GM21515 (cell line): ENCODE data around the gene TMEM31.
"Not testable (repeated sequence)": the region's sequence is repeated elsewhere in the genome, so short reads cannot be mapped to it uniquely, and the experiment has no call there.

Experiments
- ATAC-seq: cut with Tn5 transposase; IDR thresholded peaks from one replicate; pipeline ENCODE4 v1.9.1; 2021; ENCODE audit not compliant: unreplicated experiment

Gene TMEM31

DNA sequence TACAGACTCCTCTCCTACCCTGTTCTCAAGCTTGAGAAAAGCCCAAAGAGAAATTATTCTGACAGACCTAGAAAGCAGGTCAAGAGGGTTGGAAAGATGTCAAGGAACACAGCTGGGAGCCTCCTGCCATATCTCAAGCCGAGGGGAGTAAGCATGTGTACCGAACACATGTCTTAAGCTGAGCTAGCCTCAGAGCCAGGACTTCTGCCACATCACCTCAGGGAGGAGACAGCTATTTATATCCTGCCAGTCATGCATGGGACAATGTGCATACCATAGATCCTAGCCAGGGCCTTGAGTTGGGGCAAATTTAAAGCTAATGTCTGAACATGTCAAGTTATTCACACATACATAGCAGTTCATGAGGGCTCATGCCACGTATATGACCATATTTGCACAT, 11.8 kb downstream of the TMEM31 start:
- no peak for ATAC-seq

DNA sequence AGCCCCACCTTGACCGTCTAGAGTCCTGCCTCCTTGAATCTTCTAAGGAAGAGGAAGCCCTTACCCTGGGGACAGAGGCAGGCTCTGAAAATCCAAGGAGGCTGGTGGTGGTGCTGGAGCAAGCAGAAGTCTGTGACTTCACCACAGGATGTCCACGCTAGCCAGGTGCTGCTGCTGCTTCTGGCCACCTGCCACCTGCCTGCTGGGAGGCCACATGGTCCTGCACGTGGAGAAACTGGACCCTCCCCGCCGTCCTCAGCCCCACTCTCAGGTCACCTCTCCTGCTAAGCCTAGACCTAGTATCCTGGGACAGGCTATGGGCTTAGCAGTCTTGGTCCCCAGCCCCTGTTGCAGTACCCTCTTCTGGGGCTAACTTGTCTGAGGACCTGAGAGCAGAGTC, 15.8 kb downstream of the TMEM31 start:
- no peak for ATAC-seq

DNA sequence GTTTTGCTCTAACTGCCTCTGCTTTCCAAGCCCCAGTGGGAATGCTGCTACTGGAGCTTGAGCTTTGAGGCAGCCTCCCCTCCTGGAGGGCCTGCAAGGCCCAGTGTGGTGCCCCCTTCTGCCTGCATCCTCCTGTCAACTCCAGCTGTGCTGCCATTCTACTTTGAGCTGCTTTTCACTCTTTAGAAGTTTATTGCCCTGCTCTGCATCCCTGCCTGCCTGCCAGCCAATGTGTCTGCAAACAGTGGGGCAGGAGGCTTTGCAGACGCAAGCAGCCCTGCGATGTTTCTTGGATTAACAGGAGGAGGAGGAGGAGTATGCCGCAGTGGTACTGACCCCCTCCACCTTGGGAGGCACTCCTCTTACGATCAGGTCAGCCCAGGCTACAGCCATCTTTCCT, 16.4 kb downstream of the TMEM31 start:
- ATAC-seq, result no peak

DNA sequence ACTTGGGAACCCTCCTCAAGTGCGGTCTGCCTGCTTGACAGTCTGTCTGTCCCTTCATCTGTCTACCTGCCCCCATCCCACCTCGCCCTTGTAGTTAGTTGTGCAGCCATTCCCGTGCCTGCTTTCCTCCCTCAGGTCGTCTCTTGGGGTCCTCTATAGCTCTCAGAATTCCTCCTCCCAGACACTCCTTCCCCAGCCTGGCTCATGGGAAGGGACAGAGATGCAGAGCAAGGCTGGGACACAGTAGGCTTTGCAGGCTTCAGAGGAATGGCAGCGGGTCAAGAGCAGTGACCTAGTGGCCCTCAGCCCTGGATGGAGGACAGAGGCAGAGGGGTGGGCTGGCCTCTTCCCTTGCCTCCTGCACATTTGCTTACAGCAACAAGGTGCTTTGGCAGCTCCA, 18.3 kb downstream of the TMEM31 start:
- no peak for ATAC-seq

DNA sequence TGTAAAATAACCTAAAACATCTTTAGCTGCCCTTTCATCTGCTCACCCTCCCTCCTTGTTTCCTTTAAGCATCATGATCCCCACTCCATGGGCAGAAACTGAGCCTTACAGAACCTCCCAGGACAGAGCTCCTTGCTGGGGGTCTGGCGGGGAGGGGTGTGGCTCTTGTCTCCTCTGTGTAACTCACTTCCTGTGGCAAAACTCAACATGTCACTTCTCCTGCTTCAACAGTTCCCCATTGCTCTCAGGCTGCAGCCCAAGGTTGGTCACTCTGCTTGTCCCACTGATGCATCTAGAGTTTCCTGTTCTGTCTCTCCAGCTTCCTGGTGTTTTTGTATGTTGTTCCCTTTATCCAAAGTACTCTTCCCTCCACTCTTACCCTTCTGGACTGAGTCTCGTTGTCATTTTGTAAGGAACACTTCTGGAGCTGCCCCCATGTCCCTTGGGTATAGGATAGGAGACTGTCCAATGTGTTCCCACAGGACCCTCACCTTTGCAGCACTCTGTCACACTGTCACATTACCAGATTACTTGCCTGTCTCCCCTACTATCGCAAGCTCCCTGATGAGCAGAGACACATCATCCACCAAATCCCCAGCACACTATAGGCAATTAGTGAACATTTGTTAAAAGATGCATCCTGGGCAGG, 19.6 kb downstream of the TMEM31 start:
- ATAC-seq, result no peak

DNA sequence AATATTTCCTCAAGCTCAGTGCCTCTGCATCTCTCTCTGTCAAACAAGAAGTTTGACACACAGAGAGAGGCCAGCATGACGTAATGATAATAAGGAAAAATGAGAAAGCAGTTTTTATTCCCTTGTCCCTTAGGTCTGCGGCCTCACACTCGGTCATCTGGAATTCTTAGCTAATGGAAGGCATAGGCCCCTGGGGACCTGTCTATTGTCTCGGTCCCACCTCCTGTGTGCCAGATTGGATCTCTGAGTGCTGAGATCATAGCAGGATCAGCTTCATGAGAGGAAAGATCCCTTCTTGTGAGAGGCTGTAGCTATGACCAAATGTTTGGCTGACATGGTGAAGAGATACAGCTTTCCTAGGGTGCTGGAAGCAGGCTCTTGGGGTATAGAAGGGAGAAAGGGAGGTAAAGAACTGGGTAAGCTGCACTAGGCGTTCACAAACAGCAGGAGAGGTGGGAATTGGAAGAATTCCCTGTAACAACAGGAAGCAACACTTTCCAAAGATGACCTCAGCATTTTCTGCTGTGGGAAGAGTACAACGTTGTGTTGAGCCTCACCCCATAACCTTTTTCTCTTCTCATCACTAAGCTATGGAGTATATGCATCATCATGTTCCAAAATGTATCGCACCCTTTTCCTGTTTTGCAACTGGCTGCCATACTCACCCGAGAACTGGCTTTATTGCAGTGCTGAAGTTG, 20.2 kb downstream of the TMEM31 start:
- ATAC-seq, result no peak

DNA sequence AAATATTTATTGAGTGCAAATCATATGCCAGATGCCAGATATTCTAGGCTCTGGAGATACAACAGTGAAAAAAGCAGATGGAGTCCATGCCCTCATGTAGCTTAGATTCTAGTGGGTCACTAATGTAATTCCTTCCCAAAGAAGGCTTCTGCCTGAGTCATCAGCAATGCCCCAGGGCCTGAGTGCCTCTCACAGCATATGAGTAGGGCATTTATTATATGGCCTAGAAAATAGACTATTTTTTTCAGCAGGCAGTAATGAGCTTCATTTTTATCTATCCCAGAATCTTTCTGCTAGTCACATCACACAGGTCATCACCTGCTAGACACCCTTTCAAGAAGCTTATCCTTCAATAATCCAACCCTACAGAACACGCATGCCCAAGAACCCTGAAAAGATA, 22.3 kb downstream of the TMEM31 start:
- ATAC-seq, result no peak

DNA sequence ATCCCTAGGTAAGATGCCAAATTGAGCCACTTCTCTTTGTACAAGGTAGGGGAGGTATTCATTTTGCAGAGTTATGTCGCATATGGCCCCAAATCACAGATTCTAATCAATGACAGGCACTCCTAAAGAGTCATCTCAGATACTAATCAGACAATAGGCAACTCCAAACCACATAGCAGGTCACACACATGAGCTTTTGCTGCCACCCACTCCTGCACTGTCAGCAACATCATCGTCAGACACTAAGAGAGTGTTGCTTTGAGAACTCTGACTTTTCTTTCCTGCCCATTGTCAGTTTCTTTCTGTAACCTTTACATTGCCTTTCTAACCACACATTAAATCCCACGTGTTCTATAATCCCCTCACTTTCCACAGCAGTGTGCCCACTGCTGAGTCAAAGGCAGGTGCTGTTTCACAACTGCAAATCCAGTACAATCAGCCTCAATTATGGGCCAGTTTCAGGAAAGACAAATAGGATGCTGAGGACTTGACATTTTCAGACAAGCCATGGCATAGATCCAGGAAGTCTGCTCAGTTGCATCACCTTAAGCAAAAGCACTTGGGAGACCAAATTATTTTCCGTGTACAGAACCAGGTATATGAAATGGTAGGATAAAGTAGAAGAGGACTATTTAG, 23.5 kb downstream of the TMEM31 start:
- ATAC-seq, result no peak

DNA sequence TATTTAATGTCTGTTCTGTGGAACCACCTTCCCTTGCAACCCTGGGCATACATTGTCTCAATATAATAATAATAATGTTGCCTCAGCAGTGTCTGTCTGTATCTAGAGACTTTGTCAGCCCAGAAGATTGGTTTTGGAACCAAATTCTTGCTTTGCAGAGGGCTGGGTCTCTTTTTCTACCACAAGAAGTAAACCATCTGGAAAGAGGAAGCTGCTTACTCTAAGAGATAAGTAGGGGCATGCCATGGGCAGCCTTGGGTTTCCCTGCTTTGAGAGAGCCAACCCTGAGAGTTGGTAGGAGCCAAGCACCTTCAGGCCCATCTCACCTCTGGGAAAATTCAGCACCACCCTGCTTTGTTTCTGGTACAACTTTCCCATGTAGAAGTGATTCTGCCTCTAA, 27.0 kb downstream of the TMEM31 start:
- no peak for ATAC-seq

DNA sequence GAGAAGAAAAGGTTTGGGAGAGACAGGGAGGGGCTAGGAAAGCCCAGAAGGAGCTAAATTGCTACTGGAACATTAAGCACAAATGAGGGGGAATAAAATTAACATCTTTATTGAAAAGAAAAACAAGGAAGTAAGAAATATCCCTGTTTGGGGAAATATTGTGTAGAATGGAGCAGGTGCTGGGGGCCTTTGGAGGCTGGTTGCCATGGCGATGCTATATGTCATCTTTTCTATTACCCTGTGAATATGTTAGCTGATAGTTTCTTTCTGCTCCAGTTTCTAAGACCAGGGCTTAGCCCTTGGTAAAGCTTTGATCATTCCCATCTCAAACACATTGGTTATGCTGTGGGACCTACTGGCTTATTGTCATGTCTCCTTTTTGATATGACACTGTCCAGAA, 28.7 kb downstream of the TMEM31 start:
- ATAC-seq, result no peak

DNA sequence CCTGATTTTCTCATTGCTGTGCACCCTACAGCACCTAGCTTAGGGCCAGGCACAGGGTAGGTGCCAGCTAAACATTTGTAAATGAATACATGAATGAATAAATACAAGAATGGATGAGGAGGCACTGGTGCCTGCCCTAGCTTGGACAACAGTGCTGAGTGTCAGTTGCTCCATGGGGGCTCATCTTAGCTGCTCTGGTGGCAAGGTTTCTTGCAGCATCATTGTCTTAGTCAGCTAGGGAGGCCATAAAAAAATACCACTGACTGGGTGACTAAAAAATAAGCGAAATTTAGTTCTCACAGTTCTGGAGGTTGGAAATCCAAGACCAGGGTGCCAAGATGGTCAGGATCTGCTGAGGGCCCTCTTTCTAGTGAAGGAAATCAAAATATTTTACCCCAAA, 31.2 kb downstream of the TMEM31 start:
- ATAC-seq, result no peak

DNA sequence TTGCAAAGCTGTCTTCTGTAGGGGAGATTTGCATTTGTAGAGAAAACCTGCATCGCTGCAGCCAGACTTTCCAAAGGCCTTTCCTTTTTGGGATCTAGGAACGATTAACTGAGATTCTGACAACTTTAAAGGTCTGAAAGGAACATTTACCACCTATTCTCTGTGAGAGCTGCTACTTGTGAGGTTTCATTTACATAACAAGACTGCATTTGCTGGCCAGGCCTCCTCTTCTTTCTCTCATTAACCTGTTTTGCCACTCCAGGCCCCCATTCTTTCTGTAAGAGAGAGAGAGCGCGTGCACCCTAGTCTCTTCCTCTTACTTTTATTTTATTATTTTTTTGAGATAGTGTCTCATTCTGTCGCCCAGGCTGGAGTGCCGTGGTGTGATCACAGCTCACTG, 31.6 kb downstream of the TMEM31 start:
- ATAC-seq, result no peak

DNA sequence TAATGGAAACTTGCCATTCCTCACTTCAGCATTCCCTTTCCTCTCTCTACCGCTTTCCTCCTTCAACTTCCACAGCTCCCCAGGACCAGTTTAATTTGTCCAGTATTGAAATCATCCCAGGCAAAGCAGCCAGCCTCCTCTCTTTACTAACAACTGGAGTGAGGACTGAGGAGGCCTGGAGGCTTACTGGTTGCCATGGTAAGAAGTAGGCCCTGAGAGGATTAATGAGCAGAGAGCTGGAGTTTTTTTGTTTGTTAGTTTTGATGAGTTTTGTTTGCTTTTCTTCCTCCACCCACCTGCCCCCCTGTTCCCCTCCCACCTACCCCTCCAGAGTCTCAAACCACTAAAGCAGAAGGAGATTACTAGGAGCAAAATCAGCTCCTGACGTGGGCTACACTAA, 36.5 kb downstream of the TMEM31 start:
- no peak for ATAC-seq

DNA sequence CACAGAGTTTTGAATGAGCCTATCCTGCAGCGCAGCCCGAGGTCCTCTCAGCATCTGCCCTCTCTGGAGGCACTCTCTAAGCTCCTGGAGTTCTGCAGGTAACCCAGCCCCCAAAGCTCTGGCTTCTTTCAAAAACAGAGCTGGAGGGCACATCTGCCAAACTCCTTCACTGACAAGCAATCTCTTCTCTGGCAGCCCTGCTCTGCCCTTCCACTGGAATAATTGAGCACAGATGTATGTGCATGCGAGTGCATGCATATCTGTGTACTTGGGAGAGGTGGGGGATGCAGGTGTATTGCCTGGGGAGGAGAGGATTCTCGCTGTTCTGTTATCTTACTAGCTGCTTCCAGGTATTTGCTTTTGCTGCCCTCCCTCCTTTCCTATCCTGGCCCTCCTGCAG, 43.7 kb downstream of the TMEM31 start:
- no peak for ATAC-seq

DNA sequence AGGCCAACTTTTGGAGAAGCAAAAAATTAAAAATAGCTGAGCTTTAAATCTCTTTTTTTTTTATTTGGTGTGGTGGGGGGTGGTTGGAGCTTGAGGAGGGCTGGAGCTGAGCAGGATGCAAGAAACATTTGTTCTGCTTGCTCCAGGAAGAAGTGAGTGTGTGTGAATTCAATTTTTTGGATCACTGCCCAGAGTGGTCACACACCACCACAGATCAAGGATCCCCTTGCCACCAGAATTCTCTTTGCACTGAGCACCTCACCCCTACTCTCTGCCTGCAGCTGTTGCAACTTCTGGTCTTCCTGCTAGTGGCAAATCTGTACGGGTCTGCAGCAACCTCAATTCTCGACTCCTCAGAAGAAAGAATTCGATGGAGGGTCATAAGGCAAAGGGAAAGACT, 46.0 kb downstream of the TMEM31 start:
- ATAC-seq, result no peak

DNA sequence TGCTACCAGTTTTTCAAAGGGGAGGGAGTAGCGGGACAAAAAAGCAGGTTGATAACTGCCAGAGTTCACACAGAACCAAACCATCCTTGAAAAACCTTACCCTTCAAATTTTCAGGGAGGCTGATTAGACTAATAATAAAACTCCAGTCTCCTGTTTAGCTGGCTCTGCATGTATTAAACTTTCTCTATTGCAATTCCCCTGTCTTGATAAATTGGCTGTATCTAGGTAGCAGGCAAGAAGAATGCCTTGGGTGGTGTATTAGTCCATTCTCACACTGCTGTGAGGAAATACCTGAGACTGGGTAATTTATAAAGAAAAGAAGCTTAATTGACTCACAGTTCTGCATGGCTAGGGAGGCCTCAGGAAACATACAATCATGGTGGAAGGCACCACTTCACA, 47.8 kb downstream of the TMEM31 start:
- ATAC-seq, result no peak

DNA sequence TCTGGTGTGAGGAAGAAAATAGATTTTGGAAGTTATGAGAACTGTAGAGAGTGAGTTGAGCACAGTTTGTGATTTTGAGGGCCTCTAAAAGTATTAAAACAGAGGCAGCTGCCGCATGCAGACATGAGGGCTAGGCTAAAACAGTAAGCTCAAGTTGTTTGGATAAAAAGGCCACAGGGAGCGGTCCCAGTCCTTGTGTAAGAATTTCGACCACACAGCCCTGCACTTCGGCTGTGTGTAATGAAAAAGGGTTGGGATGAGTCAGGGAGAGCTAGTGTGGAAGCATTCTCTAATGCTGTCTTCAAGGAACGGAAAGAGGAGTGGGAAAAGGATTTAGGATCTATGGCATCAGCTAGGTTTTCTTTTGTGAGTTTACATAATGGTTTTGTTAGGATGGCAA, 52.8 kb downstream of the TMEM31 start:
- not testable (repeated sequence) for ATAC-seq
